Testis (tissue), 3 donors: ENCODE data around the gene FLT3LG. TPM values are rescaled to one million over a fixed set of nuclear protein-coding genes. Genes with fewer than 3 reads are reported as not detected.

Experiments used
- DNase-seq: peaks from one replicate; pipeline ENCODE4 v3.0.0-alpha.2; 2019
- H3K27ac ChIP-seq, 2 donors: fragments of 200-600 bp; sonication (generic); one replicate each; pipeline ENCODE4 v1.5.1; 2019
- H3K27me3 ChIP-seq: fragments of 200-600 bp; sonication (generic); one replicate; pipeline ENCODE4 v1.5.1; 2019
- H3K36me3 ChIP-seq: fragments of 200-600 bp; sonication (generic); one replicate; pipeline ENCODE4 v1.5.1; 2017; ENCODE audit warnings: low read depth; ENCODE audit errors: missing control alignments
- H3K4me1 ChIP-seq: fragments of 200-600 bp; sonication (generic); one replicate; pipeline ENCODE4 v1.5.1; 2019
- H3K4me3 ChIP-seq, 2 donors: fragments of 200-600 bp; sonication (generic); one replicate each; pipeline ENCODE4 v1.5.1; 2017 to 2019
- H3K9me3 ChIP-seq: fragments of 200-600 bp; sonication (generic); one replicate; pipeline ENCODE4 v1.5.1; 2017
- CTCF ChIP-seq, 3 experiments: fragments of 450-650 bp in 2 of 3; fragments of 200-600 bp in 1 of 3; sonication (generic) in 1 of 3; IDR thresholded peaks; one replicate each; pipeline ENCODE4 v1.5.1; 2016 to 2019; ENCODE audit warnings: antibody characterized with exemption in 3 of 3, mild to moderate bottlenecking in 2 of 3, moderate library complexity in 1 of 3
- POLR2A ChIP-seq: fragments of 450-650 bp; IDR thresholded peaks from one replicate; pipeline ENCODE4 v1.6.1; 2017; ENCODE audit warnings: antibody characterized with exemption, mild to moderate bottlenecking, moderate library complexity
- WGBS, 2 donors: methylation state at CpG; one replicate each; pipeline ENCODE4 v1.1.5; 2018; 5-methylcytosine and 5-hydroxymethylcytosine counted together
- intact Hi-C: fragments of 100-400 bp; cut with DNase I; formaldehyde crosslinking; loops from one replicate; pipeline ENCODE4 v1.15.1; 2023; ENCODE audit warnings: low total_unique reads
- polyA plus RNA-seq: library from polyadenylated mRNA; stranded (reverse); fragments of 350-450 nt; fragmentation: Illumina TruSeq; extraction: RNeasy Lipid Tissue Mini Kit (QIAGEN cat#74804); gene quantifications from one replicate; pipeline ENCODE4 v1.2.3, GENCODE V29; 2014; ENCODE audit warnings: low read depth, low replicate concordance; ENCODE audit not compliant: insufficient read depth
- total RNA-seq, 2 donors: library from RNA; depleted of rRNA; stranded (reverse); fragments of >200 nt; gene quantifications; one replicate each; pipeline ENCODE4 v1.2.3, GENCODE V29; 2016

The FLT3LG gene
- total and polyA plus RNA-seq, 3 donors from 2014 or later = 3.0 to 7.1 (median 4.6) TPM

GRCh38 chr19:49432141-49433073 is 41.6 kb upstream of the FLT3LG start:
- intact Hi-C loops = no loop called here
- 20 to 41% methylated on average over 21 to 62 of the region's 63 CpGs for WGBS, 2 donors
- Histone ChIP-seq H3K9me3 (no peaks in the 10 kb centered on the region), H3K36me3 (no peaks in the 10 kb centered on the region), H3K4me3 (no peak overlapping the region), H3K4me1 (peaks cover 8% of the 10 kb centered on the region), H3K27me3 (no peaks in the 10 kb centered on the region), H3K27ac (no peak overlapping the region)
- TF ChIP-seq CTCF (IDR thresholded peaks at IDR 0.05) = no peak
- no peak for TF ChIP-seq POLR2A
- no peak for DNase-seq

GRCh38 chr19:49433240-49433901 is 40.6 kb upstream of the FLT3LG start:
- Histone ChIP-seq H3K27me3 (no peaks in the 10 kb centered on the region), H3K4me1 (no peaks in the 10 kb centered on the region), H3K27ac (no peak overlapping the region), H3K4me3 (no peak overlapping the region), H3K9me3 (no peaks in the 10 kb centered on the region), H3K36me3 (no peaks in the 10 kb centered on the region)
- no peak for DNase-seq
- intact Hi-C loops = no loop called here
- TF ChIP-seq POLR2A (no peak), CTCF (IDR thresholded peaks at IDR 0.05) (no peak)
- 32 to 49% methylated on average over 28 to 31 of the region's 31 CpGs for WGBS, 2 donors

- 61 to 79% methylated on average over 18 of the region's 18 CpGs for WGBS, 2 donors
- no peak overlapping the region for H3K4me3 ChIP-seq
- no peaks in the 10 kb centered on the region for H3K9me3 ChIP-seq
- H3K27me3 ChIP-seq = no peaks in the 10 kb centered on the region
- intact Hi-C loops = no loop called here
- H3K4me1 ChIP-seq = no peaks in the 10 kb centered on the region
- H3K27ac ChIP-seq = no peak overlapping the region
- peak; percentile 56 for DNase-seq
- TF ChIP-seq CTCF (IDR thresholded peaks at IDR 0.05) (no peak), POLR2A (no peak)
- no peaks in the 10 kb centered on the region for H3K36me3 ChIP-seq
Observed at GRCh38 chr19:49434907-49435583, 39.0 kb upstream of the FLT3LG start.

- DNase-seq = no peak
- H3K4me1 ChIP-seq = no peaks in the 10 kb centered on the region
- no peak overlapping the region for H3K4me3 ChIP-seq
- no peaks in the 10 kb centered on the region for H3K36me3 ChIP-seq
- no peak for TF ChIP-seq POLR2A
- TF ChIP-seq CTCF (IDR thresholded peaks at IDR 0.05) = no peak
- WGBS, 2 donors = 53 to 73% methylated on average over 10 of the region's 10 CpGs
- intact Hi-C loops = no loop called here
- H3K27me3 ChIP-seq = no peaks in the 10 kb centered on the region
- H3K27ac ChIP-seq = no peak overlapping the region
- no peaks in the 10 kb centered on the region for H3K9me3 ChIP-seq
Observed at GRCh38 chr19:49435670-49436069, 38.3 kb upstream of the FLT3LG start.
